ENCODE data around the gene NKTR. TPM values are rescaled to one million over a fixed set of nuclear protein-coding genes. Genes with fewer than 3 reads are reported as not detected.

Gene NKTR
- total RNA-seq, 6 experiments from 2014 or later = 21.9 to 35.2 (median 28.4) TPM

- Histone ChIP-seq H3K9me3 (no peaks in the 10 kb centered on the region), H3K4me3 (no peak overlapping the region), H3K27me3 (no peaks in the 10 kb centered on the region), H3K36me3 (no peaks in the 10 kb centered on the region), H3K27ac (no peak overlapping the region), H3K4me1 (no peaks in the 10 kb centered on the region)
- DNase-seq (no peak), ATAC-seq (no peak)
- intact Hi-C loops (cut with DNase I) = no loop called here
- TF ChIP-seq CTCF (IDR thresholded peaks at IDR 0.05) = no peak
- no peak for TF ChIP-seq POLR2A (IDR thresholded peaks at IDR 0.05)
- WGBS (ENCODE audit: insufficient coverage, low coverage, low lambda C conversion rate, missing lambda C conversion rate) = 90% methylated on average over 2 of the region's 19 CpGs
Measured at GRCh38 chr3:42664438-42664803, 63.9 kb downstream of the NKTR start.

- 80% methylated on average over 2 of the region's 15 CpGs for WGBS (ENCODE audit: insufficient coverage, low coverage, low lambda C conversion rate, missing lambda C conversion rate)
- no peaks in the 10 kb centered on the region for H3K4me1 ChIP-seq
- H3K27me3 ChIP-seq = no peaks in the 10 kb centered on the region
- ATAC-seq (no peak), DNase-seq (no peak)
- TF ChIP-seq CTCF (IDR thresholded peaks at IDR 0.05) = no peak
- no peak for TF ChIP-seq POLR2A (IDR thresholded peaks at IDR 0.05)
- no peak overlapping the region for H3K27ac ChIP-seq
- no peak overlapping the region for H3K4me3 ChIP-seq
- intact Hi-C loops (cut with DNase I) = no loop called here
- no peaks in the 10 kb centered on the region for H3K9me3 ChIP-seq
- no peaks in the 10 kb centered on the region for H3K36me3 ChIP-seq
Measured at GRCh38 chr3:42665050-42665878, 64.8 kb downstream of the NKTR start.

DNA sequence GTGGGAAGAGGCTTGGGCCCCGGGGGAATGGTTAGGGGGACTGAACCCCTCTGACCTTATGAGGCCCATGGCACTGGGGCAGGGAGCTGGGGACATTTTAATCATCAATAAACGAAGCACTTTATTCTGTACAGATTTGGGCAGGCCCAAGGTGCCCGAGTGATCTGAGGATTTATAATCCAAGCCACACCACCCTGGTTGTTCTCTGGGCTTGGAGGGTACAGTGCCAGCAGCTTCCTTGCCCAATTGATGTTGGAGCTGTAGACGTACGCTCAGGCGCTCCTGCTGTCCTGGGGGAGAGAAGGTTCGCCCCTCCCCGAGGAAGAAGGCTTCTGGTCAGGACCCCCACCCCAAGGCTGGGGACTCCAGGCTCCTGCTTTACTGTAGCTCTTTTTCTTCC, 65.5 kb downstream of the NKTR start:
- Histone ChIP-seq H3K27me3 (no peaks in the 10 kb centered on the region), H3K4me3 (no peak overlapping the region), H3K36me3 (no peaks in the 10 kb centered on the region), H3K9me3 (no peaks in the 10 kb centered on the region), H3K4me1 (no peaks in the 10 kb centered on the region), H3K27ac (no peak overlapping the region)
- 83% methylated on average over 2 of the region's 8 CpGs for WGBS (ENCODE audit: insufficient coverage, low coverage, low lambda C conversion rate, missing lambda C conversion rate)
- TF ChIP-seq POLR2A (IDR thresholded peaks at IDR 0.05) = no peak
- TF ChIP-seq CTCF (IDR thresholded peaks at IDR 0.05) = no peak
- ATAC-seq (no peak), DNase-seq (no peak)
- intact Hi-C loops (cut with DNase I) = no loop called here

- H3K9me3 ChIP-seq = no peaks in the 10 kb centered on the region
- H3K4me3 ChIP-seq = no peak overlapping the region
- TF ChIP-seq CTCF (IDR thresholded peaks at IDR 0.05) = no peak
- TF ChIP-seq POLR2A (IDR thresholded peaks at IDR 0.05) = no peak
- no peaks in the 10 kb centered on the region for H3K27me3 ChIP-seq
- intact Hi-C loops (cut with DNase I) = no loop called here
- ATAC-seq (no peak), DNase-seq (no peak)
- no peaks in the 10 kb centered on the region for H3K4me1 ChIP-seq
- H3K27ac ChIP-seq = no peak overlapping the region
- H3K36me3 ChIP-seq = no peaks in the 10 kb centered on the region
- WGBS (ENCODE audit: insufficient coverage, low coverage, low lambda C conversion rate, missing lambda C conversion rate) = 67% methylated on average over 1 of the region's 4 CpGs
Measured at GRCh38 chr3:42666577-42666998, 66.1 kb downstream of the NKTR start.

Measured in right lobe of liver (tissue), 6 donors.